Spinal cord (tissue), 10 donors: ENCODE results near the gene GALNT2. TPM values are rescaled to one million over a fixed set of nuclear protein-coding genes. Genes with fewer than 3 reads are reported as not detected.

Experiments used
- DNase-seq, 6 donors: peaks; one replicate each; pipeline versions ENCODE4 v3.0.0 to v3.0.0-alpha.2; 2013 to 2015; ENCODE audit warnings: low spot score in 6 of 6, low read depth in 4 of 6
- H3K27ac ChIP-seq: one replicate; pipeline ENCODE4 v1.5.1; 2013; ENCODE audit warnings: low read depth, low read length, control low read depth
- H3K27me3 ChIP-seq: one replicate; pipeline ENCODE4 v1.6.1; 2013; ENCODE audit warnings: low read length; ENCODE audit not compliant: control insufficient read depth, insufficient read depth
- H3K36me3 ChIP-seq: one replicate; pipeline ENCODE4 v1.6.1; 2013; ENCODE audit warnings: low read length; ENCODE audit not compliant: control insufficient read depth, insufficient read depth
- H3K4me1 ChIP-seq: one replicate; pipeline ENCODE4 v1.6.1; 2013; ENCODE audit warnings: low read length; ENCODE audit not compliant: control insufficient read depth, insufficient read depth
- H3K4me3 ChIP-seq: one replicate; pipeline ENCODE4 v1.5.1; 2013; ENCODE audit warnings: low read depth, low read length, control low read depth
- H3K9me3 ChIP-seq: one replicate; pipeline ENCODE4 v1.6.1; 2013; ENCODE audit warnings: low read length; ENCODE audit not compliant: control insufficient read depth, insufficient read depth
- whole genome bisulfite sequencing: methylation state at CpG from one replicate; pipeline ENCODE4 v1.1.5; 2013; ENCODE audit warnings: missing lambda C conversion rate; ENCODE audit not compliant: insufficient coverage; 5-methylcytosine and 5-hydroxymethylcytosine counted together
- polyA plus RNA-seq, 2 donors: library from polyadenylated mRNA; unstranded; fragments of 120-200 nt; gene quantifications; one replicate each; pipeline ENCODE4 v1.2.1, GENCODE V29; 2013; ENCODE audit not compliant: insufficient read length in 2 of 2
- total RNA-seq, 2 donors: library from RNA; depleted of rRNA in 1 of 2; stranded (reverse); fragments of 120-200 nt in 1 of 2; fragments of >200 nt in 1 of 2; gene quantifications; one replicate each; pipeline versions ENCODE4 v1.2.3 to v1.2.4, GENCODE V29; 2013 to 2014
- donor health status: healthy.

Gene GALNT2
- total and polyA plus RNA-seq, 4 donors, result 34.2 to 59.4 (median 47.7) TPM

- Histone ChIP-seq H3K9me3 (no peaks in the 10 kb centered on the region), H3K27me3 (no peaks in the 10 kb centered on the region), H3K27ac (no peak overlapping the region), H3K4me3 (no peak overlapping the region), H3K36me3 (no peaks in the 10 kb centered on the region), H3K4me1 (peaks cover 9% of the 10 kb centered on the region)
- DNase-seq, result no peak
- 93% methylated on average over 17 of the region's 17 CpGs for WGBS
Observed at GRCh38 chr1:230308821-230309220, 241.8 kb downstream of the GALNT2 start.

- Histone ChIP-seq H3K27ac (no peak overlapping the region), H3K4me3 (no peak overlapping the region), H3K36me3 (no peaks in the 10 kb centered on the region), H3K4me1 (peaks cover 9% of the 10 kb centered on the region), H3K9me3 (no peaks in the 10 kb centered on the region), H3K27me3 (no peaks in the 10 kb centered on the region)
- DNase-seq, result no peak
- 96% methylated on average over 15 of the region's 15 CpGs for WGBS
Observed at GRCh38 chr1:230309646-230310177, 242.7 kb downstream of the GALNT2 start.

- peak; percentile 66 to 94 (median 74) for DNase-seq
- Histone ChIP-seq H3K9me3 (no peaks in the 10 kb centered on the region), H3K4me3 (no peak overlapping the region), H3K27me3 (no peaks in the 10 kb centered on the region), H3K27ac (no peak overlapping the region), H3K36me3 (no peaks in the 10 kb centered on the region), H3K4me1 (peaks cover 9% of the 10 kb centered on the region)
- 37% methylated on average over 11 of the region's 14 CpGs for WGBS
Observed at GRCh38 chr1:230310381-230311163, 243.5 kb downstream of the GALNT2 start.

- H3K27me3 ChIP-seq, result no peaks in the 10 kb centered on the region
- H3K9me3 ChIP-seq, result no peaks in the 10 kb centered on the region
- peaks cover 9% of the 10 kb centered on the region for H3K4me1 ChIP-seq
- DNase-seq, result no peak
- no CpG with 5 or more reads among the region's 3 CpGs for WGBS
- no peak overlapping the region for H3K27ac ChIP-seq
- peaks cover 3% of the 10 kb centered on the region for H3K36me3 ChIP-seq
- no peak overlapping the region for H3K4me3 ChIP-seq
Observed at GRCh38 chr1:230312676-230313075, 245.6 kb downstream of the GALNT2 start.

- no peak overlapping the region for H3K4me3 ChIP-seq
- peaks cover 3% of the 10 kb centered on the region for H3K36me3 ChIP-seq
- 61% methylated on average over 8 of the region's 12 CpGs for WGBS
- H3K9me3 ChIP-seq, result no peaks in the 10 kb centered on the region
- H3K27ac ChIP-seq, result no peak overlapping the region
- peaks cover 5% of the 10 kb centered on the region for H3K4me1 ChIP-seq
- no peak for DNase-seq
- H3K27me3 ChIP-seq, result no peaks in the 10 kb centered on the region
Observed at GRCh38 chr1:230313453-230314141, 246.6 kb downstream of the GALNT2 start.

GRCh38 chr1:230314142-230314470, 247.1 kb downstream of the GALNT2 start:
- H3K27me3 ChIP-seq, result no peaks in the 10 kb centered on the region
- H3K9me3 ChIP-seq, result no peaks in the 10 kb centered on the region
- H3K4me3 ChIP-seq, result no peak overlapping the region
- H3K36me3 ChIP-seq, result peaks cover 5% of the 10 kb centered on the region
- WGBS, result 83% methylated on average over 3 of the region's 8 CpGs
- no peak for DNase-seq
- H3K27ac ChIP-seq, result no peak overlapping the region
- peaks cover 5% of the 10 kb centered on the region for H3K4me1 ChIP-seq

GRCh38 chr1:230315099-230315498, 248.1 kb downstream of the GALNT2 start:
- H3K9me3 ChIP-seq, result no peaks in the 10 kb centered on the region
- WGBS, result 84% methylated on average over 6 of the region's 6 CpGs
- no peak for DNase-seq
- H3K27ac ChIP-seq, result no peak overlapping the region
- peaks cover 9% of the 10 kb centered on the region for H3K36me3 ChIP-seq
- peaks cover 5% of the 10 kb centered on the region for H3K4me1 ChIP-seq
- no peak overlapping the region for H3K4me3 ChIP-seq
- H3K27me3 ChIP-seq, result no peaks in the 10 kb centered on the region

GRCh38 chr1:230316864-230317745, 250.1 kb downstream of the GALNT2 start:
- Histone ChIP-seq H3K9me3 (no peaks in the 10 kb centered on the region), H3K4me1 (no peaks in the 10 kb centered on the region), H3K36me3 (peaks cover 12% of the 10 kb centered on the region), H3K27ac (no peak overlapping the region), H3K4me3 (no peak overlapping the region), H3K27me3 (no peaks in the 10 kb centered on the region)
- 89% methylated on average over 21 of the region's 23 CpGs for WGBS
- no peak for DNase-seq
